Measurements from ENCODE around the gene ACTL7A. TPM values are rescaled to one million over a fixed set of nuclear protein-coding genes. Genes with fewer than 3 reads are reported as not detected.

Gene ACTL7A
- total and polyA plus RNA-seq, 2 of the 13 experiments (the other 11 are each of a cell fraction or from before 2014, with no cell fraction given): not detected

GRCh38 chr9:108885643-108886348 is 23.7 kb downstream of the ACTL7A start (continued):
- TF ChIP-seq ZUFSP (CRISPR knock-in tag; IDR thresholded peaks at IDR 0.05; ENCODE audit: borderline replicate concordance) (no peak), FOXJ3 (CRISPR knock-in tag; IDR thresholded peaks at IDR 0.05; ENCODE audit: borderline replicate concordance) (peak; percentile 98), ZNF329 (CRISPR knock-in tag; IDR thresholded peaks at IDR 0.05; ENCODE audit: low read depth) (0 out of 2 replicates have a peak, but pooled peaks have one; percentile 77), TEAD3 (CRISPR knock-in tag; optimal IDR thresholded peaks at IDR 0.05; ENCODE audit: borderline replicate concordance) (peak; percentile 93)
- TF ChIP-seq, protein P1, sequence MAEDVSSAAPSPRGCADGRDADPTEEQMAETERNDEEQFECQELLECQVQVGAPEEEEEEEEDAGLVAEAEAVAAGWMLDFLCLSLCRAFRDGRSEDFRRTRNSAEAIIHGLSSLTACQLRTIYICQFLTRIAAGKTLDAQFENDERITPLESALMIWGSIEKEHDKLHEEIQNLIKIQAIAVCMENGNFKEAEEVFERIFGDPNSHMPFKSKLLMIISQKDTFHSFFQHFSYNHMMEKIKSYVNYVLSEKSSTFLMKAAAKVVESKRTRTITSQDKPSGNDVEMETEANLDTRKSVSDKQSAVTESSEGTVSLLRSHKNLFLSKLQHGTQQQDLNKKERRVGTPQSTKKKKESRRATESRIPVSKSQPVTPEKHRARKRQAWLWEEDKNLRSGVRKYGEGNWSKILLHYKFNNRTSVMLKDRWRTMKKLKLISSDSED (CRISPR knock-in tag; IDR thresholded peaks at IDR 0.05): no peak
- TF ChIP-seq, protein P2, sequence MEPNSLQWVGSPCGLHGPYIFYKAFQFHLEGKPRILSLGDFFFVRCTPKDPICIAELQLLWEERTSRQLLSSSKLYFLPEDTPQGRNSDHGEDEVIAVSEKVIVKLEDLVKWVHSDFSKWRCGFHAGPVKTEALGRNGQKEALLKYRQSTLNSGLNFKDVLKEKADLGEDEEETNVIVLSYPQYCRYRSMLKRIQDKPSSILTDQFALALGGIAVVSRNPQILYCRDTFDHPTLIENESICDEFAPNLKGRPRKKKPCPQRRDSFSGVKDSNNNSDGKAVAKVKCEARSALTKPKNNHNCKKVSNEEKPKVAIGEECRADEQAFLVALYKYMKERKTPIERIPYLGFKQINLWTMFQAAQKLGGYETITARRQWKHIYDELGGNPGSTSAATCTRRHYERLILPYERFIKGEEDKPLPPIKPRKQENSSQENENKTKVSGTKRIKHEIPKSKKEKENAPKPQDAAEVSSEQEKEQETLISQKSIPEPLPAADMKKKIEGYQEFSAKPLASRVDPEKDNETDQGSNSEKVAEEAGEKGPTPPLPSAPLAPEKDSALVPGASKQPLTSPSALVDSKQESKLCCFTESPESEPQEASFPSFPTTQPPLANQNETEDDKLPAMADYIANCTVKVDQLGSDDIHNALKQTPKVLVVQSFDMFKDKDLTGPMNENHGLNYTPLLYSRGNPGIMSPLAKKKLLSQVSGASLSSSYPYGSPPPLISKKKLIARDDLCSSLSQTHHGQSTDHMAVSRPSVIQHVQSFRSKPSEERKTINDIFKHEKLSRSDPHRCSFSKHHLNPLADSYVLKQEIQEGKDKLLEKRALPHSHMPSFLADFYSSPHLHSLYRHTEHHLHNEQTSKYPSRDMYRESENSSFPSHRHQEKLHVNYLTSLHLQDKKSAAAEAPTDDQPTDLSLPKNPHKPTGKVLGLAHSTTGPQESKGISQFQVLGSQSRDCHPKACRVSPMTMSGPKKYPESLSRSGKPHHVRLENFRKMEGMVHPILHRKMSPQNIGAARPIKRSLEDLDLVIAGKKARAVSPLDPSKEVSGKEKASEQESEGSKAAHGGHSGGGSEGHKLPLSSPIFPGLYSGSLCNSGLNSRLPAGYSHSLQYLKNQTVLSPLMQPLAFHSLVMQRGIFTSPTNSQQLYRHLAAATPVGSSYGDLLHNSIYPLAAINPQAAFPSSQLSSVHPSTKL (CRISPR knock-in tag; IDR thresholded peaks at IDR 0.05): peak; percentile 99

Measured in HepG2 (cell line).